ENCODE data around the gene PLAAT5. TPM values are rescaled to one million over a fixed set of nuclear protein-coding genes. Genes with fewer than 3 reads are reported as not detected.

The PLAAT5 gene
- total RNA-seq, 1 experiment from 2014 or later, result not detected

DNA sequence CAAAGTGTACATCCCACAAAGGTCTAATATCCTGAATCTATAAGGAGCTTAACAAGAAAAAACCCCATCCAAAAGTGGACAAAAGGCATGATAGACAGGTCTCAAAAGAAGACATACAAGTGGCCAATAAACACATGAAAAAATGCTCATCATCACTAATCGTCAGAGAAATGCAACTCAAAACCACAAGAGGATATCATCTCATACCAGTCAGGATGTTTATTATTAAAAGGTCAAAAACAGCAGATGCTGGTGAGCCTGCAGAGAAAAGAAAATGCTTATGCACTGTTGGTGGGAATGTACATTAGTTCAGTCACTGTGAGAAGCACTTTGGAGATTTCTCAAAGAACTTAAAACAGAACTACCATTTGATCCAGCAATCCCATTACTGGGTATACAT is 27.6 kb upstream of the PLAAT5 start:
- H3K27me3 ChIP-seq (replicated peaks; ENCODE audit: insufficient read depth, low read depth, low read length, poor library complexity), result no peaks in the 10 kb centered on the region
- H3K36me3 ChIP-seq (ENCODE audit: insufficient read depth, low read length, poor library complexity, severe bottlenecking), result no peaks in the 10 kb centered on the region
- no peak overlapping the region for H3K27ac ChIP-seq (ENCODE audit: low read depth, low read length, poor library complexity, severe bottlenecking)
- ChIA-PET POLR2A (ENCODE audit: low non-redundant PET) (no interaction called here), CTCF (interaction anchor here (0.6 to 0.7 kb wide), 2 partner anchors 502 to 618 kb away, joined by 3 to 6 read pairs; no protein-coding TSS in a partner anchor)
- no peak for DNase-seq (ENCODE audit: low spot score)
- no peaks in the 10 kb centered on the region for H3K9me3 ChIP-seq (ENCODE audit: low read depth, low read length, poor library complexity, severe bottlenecking)
- no TSS peak for BruUV-seq (replicated peaks)
- H3K4me1 ChIP-seq (ENCODE audit: insufficient read depth, low read length, poor library complexity, severe bottlenecking), result no peaks in the 10 kb centered on the region
- H3K4me3 ChIP-seq (ENCODE audit: low read depth, low read length, poor library complexity, severe bottlenecking), result no peak overlapping the region
- intact Hi-C loops (cut with micrococcal nuclease; ENCODE audit: unreplicated experiment), result no loop called here
- TF ChIP-seq EZH2 (IDR thresholded peaks at IDR 0.05; ENCODE audit: borderline replicate concordance, low read depth, low read length, poor library complexity, severe bottlenecking), result no peak
- TF ChIP-seq, protein P1, sequence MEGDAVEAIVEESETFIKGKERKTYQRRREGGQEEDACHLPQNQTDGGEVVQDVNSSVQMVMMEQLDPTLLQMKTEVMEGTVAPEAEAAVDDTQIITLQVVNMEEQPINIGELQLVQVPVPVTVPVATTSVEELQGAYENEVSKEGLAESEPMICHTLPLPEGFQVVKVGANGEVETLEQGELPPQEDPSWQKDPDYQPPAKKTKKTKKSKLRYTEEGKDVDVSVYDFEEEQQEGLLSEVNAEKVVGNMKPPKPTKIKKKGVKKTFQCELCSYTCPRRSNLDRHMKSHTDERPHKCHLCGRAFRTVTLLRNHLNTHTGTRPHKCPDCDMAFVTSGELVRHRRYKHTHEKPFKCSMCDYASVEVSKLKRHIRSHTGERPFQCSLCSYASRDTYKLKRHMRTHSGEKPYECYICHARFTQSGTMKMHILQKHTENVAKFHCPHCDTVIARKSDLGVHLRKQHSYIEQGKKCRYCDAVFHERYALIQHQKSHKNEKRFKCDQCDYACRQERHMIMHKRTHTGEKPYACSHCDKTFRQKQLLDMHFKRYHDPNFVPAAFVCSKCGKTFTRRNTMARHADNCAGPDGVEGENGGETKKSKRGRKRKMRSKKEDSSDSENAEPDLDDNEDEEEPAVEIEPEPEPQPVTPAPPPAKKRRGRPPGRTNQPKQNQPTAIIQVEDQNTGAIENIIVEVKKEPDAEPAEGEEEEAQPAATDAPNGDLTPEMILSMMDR (conservative IDR thresholded peaks at IDR 0.05; ENCODE audit: low read depth, low read length), result no peak

DNA sequence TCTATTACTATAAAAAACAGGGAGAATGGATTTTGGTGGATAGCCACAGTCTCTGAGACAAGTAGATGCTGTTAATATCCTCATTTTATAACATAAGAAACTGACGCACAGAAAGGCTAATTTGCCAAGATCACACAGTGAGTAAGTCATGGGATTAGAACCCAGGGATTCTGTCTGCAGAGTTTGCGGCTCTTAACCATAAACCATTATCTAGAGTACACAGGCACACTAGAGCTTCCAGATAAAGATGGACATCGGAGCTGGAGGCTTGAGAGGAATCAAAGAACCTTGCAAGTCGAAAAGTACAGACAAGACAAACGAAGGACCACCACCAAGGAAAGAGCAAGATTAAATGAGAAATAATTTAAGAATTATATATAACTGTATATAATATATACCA is 26.2 kb upstream of the PLAAT5 start:
- no peaks in the 10 kb centered on the region for H3K36me3 ChIP-seq (ENCODE audit: insufficient read depth, low read length, poor library complexity, severe bottlenecking)
- no peak overlapping the region for H3K27ac ChIP-seq (ENCODE audit: low read depth, low read length, poor library complexity, severe bottlenecking)
- H3K4me1 ChIP-seq (ENCODE audit: insufficient read depth, low read length, poor library complexity, severe bottlenecking), result no peaks in the 10 kb centered on the region
- no peaks in the 10 kb centered on the region for H3K9me3 ChIP-seq (ENCODE audit: low read depth, low read length, poor library complexity, severe bottlenecking)
- H3K27me3 ChIP-seq (replicated peaks; ENCODE audit: insufficient read depth, low read depth, low read length, poor library complexity), result no peaks in the 10 kb centered on the region
- CTCF ChIA-PET, result no interaction called here
- TF ChIP-seq, protein P1 (conservative IDR thresholded peaks at IDR 0.05; ENCODE audit: low read depth, low read length), result no peak
- TF ChIP-seq EZH2 (IDR thresholded peaks at IDR 0.05; ENCODE audit: borderline replicate concordance, low read depth, low read length, poor library complexity, severe bottlenecking), result no peak
- H3K4me3 ChIP-seq (ENCODE audit: low read depth, low read length, poor library complexity, severe bottlenecking), result no peak overlapping the region
- no peak for DNase-seq (ENCODE audit: low spot score)
- BruUV-seq (replicated peaks), result no TSS peak
- POLR2A ChIA-PET (ENCODE audit: low non-redundant PET), result no interaction called here
- intact Hi-C loops (cut with micrococcal nuclease; ENCODE audit: unreplicated experiment), result no loop called here

DNA sequence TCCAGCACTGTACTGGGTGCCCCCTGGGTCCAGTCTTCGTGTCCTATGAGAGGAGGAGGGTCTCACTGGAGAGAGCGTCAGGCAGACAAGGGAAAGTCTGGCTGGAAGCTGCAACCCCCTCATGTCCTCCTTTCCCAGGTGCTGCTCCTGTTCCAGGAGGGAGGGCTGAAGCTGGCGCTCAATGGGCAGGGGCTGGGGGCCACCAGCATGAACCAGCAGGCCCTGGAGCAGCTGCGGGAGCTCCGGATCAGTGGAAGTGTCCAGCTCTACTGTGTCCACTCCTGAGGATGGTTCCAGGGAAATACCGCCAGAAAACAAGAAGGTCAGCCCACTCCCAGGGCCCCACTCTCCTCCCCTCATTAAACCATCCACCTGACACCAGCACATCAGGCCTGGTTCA is 25.1 kb upstream of the PLAAT5 start:
- H3K27ac ChIP-seq (ENCODE audit: low read depth, low read length, poor library complexity, severe bottlenecking), result no peak overlapping the region
- ChIA-PET CTCF (no interaction called here), POLR2A (ENCODE audit: low non-redundant PET) (no interaction called here)
- H3K36me3 ChIP-seq (ENCODE audit: insufficient read depth, low read length, poor library complexity, severe bottlenecking), result no peaks in the 10 kb centered on the region
- BruUV-seq (replicated peaks), result no TSS peak
- no peaks in the 10 kb centered on the region for H3K9me3 ChIP-seq (ENCODE audit: low read depth, low read length, poor library complexity, severe bottlenecking)
- no peak for TF ChIP-seq EZH2 (IDR thresholded peaks at IDR 0.05; ENCODE audit: borderline replicate concordance, low read depth, low read length, poor library complexity, severe bottlenecking)
- TF ChIP-seq, protein P1 (conservative IDR thresholded peaks at IDR 0.05; ENCODE audit: low read depth, low read length), result no peak
- no peak for DNase-seq (ENCODE audit: low spot score)
- intact Hi-C loops (cut with micrococcal nuclease; ENCODE audit: unreplicated experiment), result no loop called here
- H3K4me3 ChIP-seq (ENCODE audit: low read depth, low read length, poor library complexity, severe bottlenecking), result no peak overlapping the region
- H3K4me1 ChIP-seq (ENCODE audit: insufficient read depth, low read length, poor library complexity, severe bottlenecking), result no peaks in the 10 kb centered on the region
- H3K27me3 ChIP-seq (replicated peaks; ENCODE audit: insufficient read depth, low read depth, low read length, poor library complexity), result no peaks in the 10 kb centered on the region
